ENCODE measurements around the gene DNAJC3.

DNA sequence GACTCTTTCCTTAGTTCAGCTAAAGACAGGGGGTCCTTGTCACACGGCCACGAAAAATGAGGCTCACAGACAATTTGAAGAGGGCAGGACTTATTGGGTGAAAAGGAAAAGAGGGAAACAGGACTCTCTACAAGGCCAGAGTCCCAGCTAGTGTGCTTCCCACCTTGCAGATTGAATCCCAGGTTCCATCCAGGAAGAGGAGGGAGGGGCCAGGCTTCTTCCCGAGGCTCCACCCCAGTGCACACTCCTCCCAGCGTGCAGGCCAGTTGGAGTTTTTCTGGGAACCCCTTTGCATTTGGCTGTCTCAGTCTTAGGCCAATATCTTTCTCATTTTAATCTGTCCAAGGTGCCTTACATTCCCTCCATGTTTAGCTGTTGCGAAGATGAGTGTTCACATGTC is 106.8 kb downstream of the DNAJC3 start:
- TF ChIP-seq CTCF (conservative IDR thresholded peaks at IDR 0.05; ENCODE audit: low read length) (no peak), EZH2phosphoT487 (IDR thresholded peaks at IDR 0.05; ENCODE audit: borderline replicate concordance) (no peak)
